ENCODE data around the gene ITGB4.

GRCh38 chr17:75731086-75731715, 9.9 kb downstream of the ITGB4 start:
- no peak for TF ChIP-seq CTCF (IDR thresholded peaks at IDR 0.05)
- no peak for TF ChIP-seq EZH2 (IDR thresholded peaks at IDR 0.05)

All from neural progenitor cell (in vitro differentiated cells).